NB4 (cell line): Measurements from ENCODE around the gene BRD8.

Source experiments
- CTCF ChIP-seq: IDR thresholded peaks from one replicate; pipeline ENCODE4 v1.5.1; 2012; ENCODE audit warnings: low read depth, low read length
- MAX ChIP-seq: IDR thresholded peaks from 2 replicates; pipeline ENCODE4 v1.6.1; 2011; ENCODE audit warnings: low read depth, low read length
- POLR2A ChIP-seq: IDR thresholded peaks from 2 replicates; pipeline ENCODE4 v1.6.1; 2011; ENCODE audit warnings: mild to moderate bottlenecking; ENCODE audit not compliant: insufficient read length; ENCODE audit errors: extremely low read depth

GRCh38 chr5:138212828-138213160 lies 34.4 kb upstream of the BRD8 start:
- TF ChIP-seq CTCF (no peak), POLR2A (no peak), MAX (no peak)
